Esophagus muscularis mucosa (tissue), 4 donors: ENCODE measurements around the gene KLHL34. TPM values are rescaled to one million over a fixed set of nuclear protein-coding genes. Genes with fewer than 3 reads are reported as not detected.

Experiments used
- DNase-seq: peaks from one replicate; pipeline ENCODE4 v3.0.0-alpha.2; 2017; ENCODE audit errors: extremely low spot score
- H3K27ac ChIP-seq, 4 donors: fragments of 200-600 bp; sonication (generic); replicated peaks in 1 of 4; 1 replicate in 3 of 4; 2 replicates in 1 of 4; pipeline ENCODE4 v1.5.1; 2016 to 2019; ENCODE audit warnings: mild to moderate bottlenecking in 1 of 4
- H3K27me3 ChIP-seq, 4 donors: fragments of 200-600 bp; sonication (generic); one replicate each; pipeline versions ENCODE4 v1.5.1 to v1.6.0; 2016 to 2019
- H3K36me3 ChIP-seq, 4 donors: fragments of 200-600 bp; sonication (generic); one replicate each; pipeline ENCODE4 v1.5.1; 2016 to 2019
- H3K4me1 ChIP-seq, 4 donors: fragments of 200-600 bp; sonication (generic); one replicate each; pipeline ENCODE4 v1.5.1; 2016 to 2019
- H3K4me3 ChIP-seq, 4 donors: fragments of 200-600 bp; sonication (generic); 1 replicate in 2 of 4; 2 replicates in 2 of 4; pipeline ENCODE4 v1.5.1; 2016 to 2019; ENCODE audit warnings: mild to moderate bottlenecking in 4 of 4, moderate library complexity in 1 of 4
- H3K9me3 ChIP-seq, 4 donors: fragments of 200-600 bp; sonication (generic); 1 replicate in 3 of 4; 2 replicates in 1 of 4; pipeline ENCODE4 v1.5.1; 2016 to 2019
- CTCF ChIP-seq, 3 experiments: fragments of 200-600 bp in 2 of 3; fragments of 450-650 bp in 1 of 3; sonication (generic) in 2 of 3; IDR thresholded peaks; one replicate each; pipeline ENCODE4 v1.5.1; 2017 to 2019; ENCODE audit warnings: antibody characterized with exemption in 3 of 3, mild to moderate bottlenecking in 2 of 3, moderate library complexity in 1 of 3
- EP300 ChIP-seq: sonication (generic); formaldehyde crosslinking; IDR thresholded peaks from one replicate; pipeline ENCODE4 v1.6.1; 2017; ENCODE audit warnings: antibody characterized with exemption
- POLR2A ChIP-seq: fragments of 450-650 bp; IDR thresholded peaks from one replicate; pipeline ENCODE4 v1.6.1; 2017; ENCODE audit warnings: antibody characterized with exemption, moderate library complexity, mild to moderate bottlenecking, low read depth
- POLR2AphosphoS5 ChIP-seq, 2 donors: sonication (generic); formaldehyde crosslinking; IDR thresholded peaks; one replicate each; pipeline ENCODE4 v1.6.1; 2017; ENCODE audit warnings: antibody characterized with exemption in 2 of 2
- WGBS: methylation state at CpG from one replicate; pipeline ENCODE4 v1.1.5; 2018; 5-methylcytosine and 5-hydroxymethylcytosine counted together
- intact Hi-C: fragments of 100-400 bp; cut with DNase I; formaldehyde crosslinking; loops from one replicate; pipeline ENCODE4 v1.15.1; 2023
- total RNA-seq, 4 donors: library from RNA; depleted of rRNA; stranded (reverse); fragments of >200 nt; gene quantifications; one replicate each; pipeline versions ENCODE4 v1.1.0 to v1.2.1, GENCODE V29; 2016

Gene KLHL34, protein sequence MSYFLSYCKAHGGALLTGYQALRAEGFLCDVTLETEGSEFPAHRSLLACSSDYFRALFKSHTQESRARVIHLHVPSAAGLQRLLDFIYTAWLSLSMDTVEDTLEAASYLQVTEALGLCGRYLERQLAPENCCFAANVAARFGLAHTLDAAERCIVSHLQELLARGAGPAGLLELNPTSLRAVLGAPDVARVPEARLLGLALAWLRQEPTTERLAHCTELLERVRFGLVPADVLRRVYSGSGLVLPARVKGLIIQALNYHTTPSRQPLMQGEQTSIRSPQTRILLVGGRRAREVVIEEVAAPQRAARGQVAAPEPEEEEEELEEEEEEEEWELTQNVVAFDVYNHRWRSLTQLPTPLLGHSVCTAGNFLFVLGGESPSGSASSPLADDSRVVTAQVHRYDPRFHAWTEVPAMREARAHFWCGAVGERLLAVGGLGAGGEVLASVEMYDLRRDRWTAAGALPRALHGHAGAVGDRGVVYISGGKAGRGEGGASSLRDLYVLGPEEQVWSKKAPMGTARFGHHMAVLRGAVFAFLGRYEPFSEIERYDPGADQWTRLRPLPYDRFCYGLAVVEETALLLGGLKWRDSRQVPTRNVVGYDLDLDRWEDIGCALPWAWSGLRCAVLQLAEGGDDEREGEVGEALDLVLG
- total RNA-seq: under 1 TPM in 3 of 4 donors, not detected in 1; 0.13 to 0.75 (median 0.33) TPM

GRCh38 chrX:21658152-21658737 is at the start of gene KLHL34:
Gene KLHL34, minus strand, starts transcription at chrX:21658330. Its CDS starts 542 bp downstream, at chrX:21657788.
- WGBS: 60% methylated on average over 27 of the region's 60 CpGs
- peaks cover 0 to 14% (median 0%) of the 10 kb centered on the region in 4 donors for H3K4me1 ChIP-seq
- no peak for DNase-seq
- H3K27me3 ChIP-seq: peaks cover 0 to 16% (median 0%) of the 10 kb centered on the region in 4 donors
- H3K27ac ChIP-seq: no peak within 1 kb of the TSS
- TF ChIP-seq POLR2A (no peak), EP300 (no peak), POLR2AphosphoS5 (IDR thresholded peaks at IDR 0.05) (no peak), CTCF (IDR thresholded peaks at IDR 0.05) (no peak)
- intact Hi-C loops: no loop called here
- H3K4me3 ChIP-seq: peak within 1 kb of the TSS; percentile 44 to 52 (median 45)
- no peaks in the 10 kb centered on the region for H3K36me3 ChIP-seq
- no peaks in the 10 kb centered on the region for H3K9me3 ChIP-seq

GRCh38 chrX:21705225-21705624 is 47.1 kb upstream of the KLHL34 start:
- Histone ChIP-seq H3K9me3 (peaks cover 0 to 10% (median 0%) of the 10 kb centered on the region in 4 donors), H3K27me3 (no peaks in the 10 kb centered on the region), H3K4me3 (no peak overlapping the region), H3K36me3 (peaks cover 0 to 12% (median 0%) of the 10 kb centered on the region in 4 donors), H3K4me1 (no peaks in the 10 kb centered on the region), H3K27ac (no peak overlapping the region)
- TF ChIP-seq POLR2AphosphoS5 (IDR thresholded peaks at IDR 0.05) (no peak), CTCF (IDR thresholded peaks at IDR 0.05) (no peak), EP300 (no peak), POLR2A (no peak)
- intact Hi-C loops: no loop called here
- WGBS: 53% methylated on average over 4 of the region's 4 CpGs
- DNase-seq: no peak

DNA sequence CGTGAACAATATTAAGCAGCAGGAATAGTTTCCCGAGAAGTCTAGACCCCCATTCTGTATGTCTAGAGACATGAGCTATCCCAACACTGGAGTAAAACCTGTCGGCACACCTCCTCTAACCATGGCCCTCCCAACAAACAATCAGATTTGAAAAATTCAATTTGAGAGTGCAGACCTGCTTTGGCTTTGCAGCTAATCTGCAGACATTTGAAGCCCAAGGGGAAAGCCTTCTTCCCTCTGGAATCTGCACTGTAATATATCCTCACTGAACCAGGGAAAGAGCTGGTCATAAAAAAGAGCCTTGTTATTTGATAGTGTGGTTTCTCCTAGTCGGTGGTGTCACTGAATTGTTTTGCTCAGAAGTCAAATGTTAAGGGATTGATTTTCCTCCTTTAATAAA is 44.6 kb upstream of the KLHL34 start:
- no peak for DNase-seq
- intact Hi-C loops: no loop called here
- Histone ChIP-seq H3K4me1 (no peaks in the 10 kb centered on the region), H3K9me3 (peaks cover 0 to 5% (median 0%) of the 10 kb centered on the region in 4 donors), H3K27me3 (no peaks in the 10 kb centered on the region), H3K36me3 (peaks cover 0 to 11% (median 0%) of the 10 kb centered on the region in 4 donors), H3K27ac (no peak overlapping the region), H3K4me3 (no peak overlapping the region)
- WGBS: 76% methylated on average over 4 of the region's 4 CpGs
- no peak for TF ChIP-seq POLR2AphosphoS5 (IDR thresholded peaks at IDR 0.05)
- TF ChIP-seq EP300: no peak
- TF ChIP-seq CTCF (IDR thresholded peaks at IDR 0.05): no peak
- no peak for TF ChIP-seq POLR2A

DNA sequence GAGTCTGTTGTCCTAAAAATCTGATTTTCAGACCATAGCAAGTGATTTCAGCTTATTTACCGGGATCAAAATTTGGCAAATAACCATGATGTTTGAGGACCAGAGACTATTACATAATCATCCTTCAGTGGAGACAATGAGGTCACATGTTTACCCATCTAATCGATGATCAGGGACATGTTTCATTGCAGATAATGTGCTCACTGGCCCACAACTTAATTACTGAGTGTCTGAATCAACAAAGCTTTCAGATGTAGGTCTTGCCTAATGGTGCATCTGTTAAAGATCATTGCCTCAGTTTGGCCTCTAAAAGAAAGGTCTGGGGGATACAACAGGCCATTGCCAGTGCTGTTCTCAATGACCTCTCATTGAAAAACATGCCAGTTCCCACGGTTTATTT is 42.8 kb upstream of the KLHL34 start:
- WGBS: 52% methylated on average over 3 of the region's 3 CpGs

More for the DNA sequence above, 42.8 kb upstream of the KLHL34 start:
- TF ChIP-seq POLR2A: no peak
- TF ChIP-seq POLR2AphosphoS5 (IDR thresholded peaks at IDR 0.05): no peak
- no peak for TF ChIP-seq CTCF (IDR thresholded peaks at IDR 0.05)
- TF ChIP-seq EP300: no peak
- Histone ChIP-seq H3K4me3 (no peak overlapping the region), H3K9me3 (no peaks in the 10 kb centered on the region), H3K27ac (no peak overlapping the region), H3K27me3 (no peaks in the 10 kb centered on the region), H3K4me1 (no peaks in the 10 kb centered on the region), H3K36me3 (peaks cover 0 to 8% (median 0%) of the 10 kb centered on the region in 4 donors)
- DNase-seq: no peak
- intact Hi-C loops: no loop called here
